Renal cortex interstitium (tissue), 15 donors: ENCODE measurements around the gene RNF8. TPM values are rescaled to one million over a fixed set of nuclear protein-coding genes. Genes with fewer than 3 reads are reported as not detected.
"Not testable (repeated sequence)": the region's sequence is repeated elsewhere in the genome, so short reads cannot be mapped to it uniquely, and the experiment has no call there.

Experiments
- DNase-seq, 11 donors: peaks; one replicate each; pipeline ENCODE4 v3.0.0-alpha.2; 2013; ENCODE audit warnings: low read depth in 9 of 11, low spot score in 4 of 11; ENCODE audit errors: extremely low read depth in 1 of 11
- long read RNA-seq, 16 experiments: transcript quantifications; one replicate each; lab custom pipeline, GENCODE V29; 2026
- polyA plus RNA-seq, 3 donors: library from polyadenylated mRNA; unstranded; fragments of 120-200 nt; gene quantifications; one replicate each; pipeline ENCODE4 v1.2.1, GENCODE V29; 2013; ENCODE audit not compliant: insufficient read length in 3 of 3

Gene RNF8, protein sequence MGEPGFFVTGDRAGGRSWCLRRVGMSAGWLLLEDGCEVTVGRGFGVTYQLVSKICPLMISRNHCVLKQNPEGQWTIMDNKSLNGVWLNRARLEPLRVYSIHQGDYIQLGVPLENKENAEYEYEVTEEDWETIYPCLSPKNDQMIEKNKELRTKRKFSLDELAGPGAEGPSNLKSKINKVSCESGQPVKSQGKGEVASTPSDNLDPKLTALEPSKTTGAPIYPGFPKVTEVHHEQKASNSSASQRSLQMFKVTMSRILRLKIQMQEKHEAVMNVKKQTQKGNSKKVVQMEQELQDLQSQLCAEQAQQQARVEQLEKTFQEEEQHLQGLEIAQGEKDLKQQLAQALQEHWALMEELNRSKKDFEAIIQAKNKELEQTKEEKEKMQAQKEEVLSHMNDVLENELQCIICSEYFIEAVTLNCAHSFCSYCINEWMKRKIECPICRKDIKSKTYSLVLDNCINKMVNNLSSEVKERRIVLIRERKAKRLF
- 10 to 100 TPM; 26.2 to 32.3 (median 31.1) TPM for polyA plus RNA-seq
- long read RNA-seq, donor 1, full-length matches to known transcripts: 1 of 1 reads
- long read RNA-seq, donor 1, partial matches to known transcripts: 0 of 1 reads
- long read RNA-seq, donor 1, other reads (novel, unspliced or antisense): 0 of 1 reads
- long read RNA-seq, donor 2, full-length matches to known transcripts: 2 of 2 reads
- long read RNA-seq, donor 2, partial matches to known transcripts: 0 of 2 reads
- long read RNA-seq, donor 2, other reads (novel, unspliced or antisense): 0 of 2 reads
- long read RNA-seq, donor 3, full-length matches to known transcripts: 2 of 2 reads
- long read RNA-seq, donor 3, partial matches to known transcripts: 0 of 2 reads
- long read RNA-seq, donor 3, other reads (novel, unspliced or antisense): 0 of 2 reads
- long read RNA-seq, donor 4, full-length matches to known transcripts: 4 of 4 reads
- long read RNA-seq, donor 4, partial matches to known transcripts: 0 of 4 reads
- long read RNA-seq, donor 4, other reads (novel, unspliced or antisense): 0 of 4 reads
- long read RNA-seq, donor 5: 0 reads
- long read RNA-seq, donor 6, full-length matches to known transcripts: 3 of 3 reads
- long read RNA-seq, donor 6, partial matches to known transcripts: 0 of 3 reads
- long read RNA-seq, donor 6, other reads (novel, unspliced or antisense): 0 of 3 reads
- long read RNA-seq, donor 7, full-length matches to known transcripts: 5 of 24 reads
- long read RNA-seq, donor 7, partial matches to known transcripts: 19 of 24 reads
- long read RNA-seq, donor 7, other reads (novel, unspliced or antisense): 0 of 24 reads
- long read RNA-seq, donor 8: 0 reads
- long read RNA-seq, donor 9, full-length matches to known transcripts: 8 of 8 reads
- long read RNA-seq, donor 9, partial matches to known transcripts: 0 of 8 reads
- long read RNA-seq, donor 9, other reads (novel, unspliced or antisense): 0 of 8 reads
- long read RNA-seq, donor 10, full-length matches to known transcripts: 4 of 4 reads
- long read RNA-seq, donor 10, partial matches to known transcripts: 0 of 4 reads
- long read RNA-seq, donor 10, other reads (novel, unspliced or antisense): 0 of 4 reads
- long read RNA-seq, donor 11, full-length matches to known transcripts: 2 of 2 reads
- long read RNA-seq, donor 11, partial matches to known transcripts: 0 of 2 reads
- long read RNA-seq, donor 11, other reads (novel, unspliced or antisense): 0 of 2 reads
- long read RNA-seq, donor 12, full-length matches to known transcripts: 1 of 1 reads
- long read RNA-seq, donor 12, partial matches to known transcripts: 0 of 1 reads
- long read RNA-seq, donor 12, other reads (novel, unspliced or antisense): 0 of 1 reads
- long read RNA-seq, donor 13: 0 reads
- long read RNA-seq, donor 14, full-length matches to known transcripts: 2 of 2 reads
- long read RNA-seq, donor 14, partial matches to known transcripts: 0 of 2 reads
- long read RNA-seq, donor 14, other reads (novel, unspliced or antisense): 0 of 2 reads
- long read RNA-seq, donor 15, full-length matches to known transcripts: 1 of 1 reads
- long read RNA-seq, donor 15, partial matches to known transcripts: 0 of 1 reads
- long read RNA-seq, donor 15, other reads (novel, unspliced or antisense): 0 of 1 reads
- long read RNA-seq, donor 16, full-length matches to known transcripts: 12 of 21 reads
- long read RNA-seq, donor 16, partial matches to known transcripts: 9 of 21 reads
- long read RNA-seq, donor 16, other reads (novel, unspliced or antisense): 0 of 21 reads

DNA sequence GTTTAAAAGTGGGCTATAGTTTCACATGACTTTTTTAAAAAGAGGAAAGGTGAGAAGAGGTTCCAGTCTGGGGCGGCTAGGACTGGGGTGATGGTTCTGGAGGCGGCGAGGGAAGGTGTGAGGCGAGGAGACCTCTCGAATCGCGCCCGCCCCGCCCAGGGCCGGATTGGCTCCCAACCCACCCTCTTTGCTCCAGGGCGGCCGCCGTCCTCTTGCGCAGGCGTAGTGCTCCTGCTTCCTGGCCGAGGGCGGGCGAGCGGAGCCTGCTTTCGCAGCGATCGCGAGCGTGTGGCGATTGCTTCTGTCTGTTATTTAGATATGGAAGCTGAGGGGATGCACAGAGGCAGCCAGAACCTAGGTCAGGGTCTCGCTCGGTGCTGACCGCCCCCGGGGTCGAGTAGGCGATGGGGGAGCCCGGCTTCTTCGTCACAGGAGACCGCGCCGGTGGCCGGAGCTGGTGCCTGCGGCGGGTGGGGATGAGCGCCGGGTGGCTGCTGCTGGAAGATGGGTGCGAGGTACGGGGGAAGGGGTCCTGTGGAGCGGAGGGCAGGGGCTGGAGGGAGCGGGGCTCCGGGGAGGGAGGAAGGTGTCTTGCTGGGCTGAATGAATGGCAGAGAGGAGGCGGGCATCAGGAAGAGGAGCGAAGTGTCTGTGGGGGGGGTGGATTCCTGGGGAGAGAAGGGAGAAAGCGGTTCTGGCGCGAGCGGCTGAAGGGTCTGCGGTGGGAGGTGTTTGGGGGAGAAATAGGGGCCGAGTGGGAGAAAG, at the start of gene RNF8:
Gene RNF8 (plus strand): TSS at position 223 of the 765 bp plus-strand sequence. CDS start 182 bp downstream, at position 405.
- DNase-seq: peak; percentile 67 to 89 (median 80)

DNA sequence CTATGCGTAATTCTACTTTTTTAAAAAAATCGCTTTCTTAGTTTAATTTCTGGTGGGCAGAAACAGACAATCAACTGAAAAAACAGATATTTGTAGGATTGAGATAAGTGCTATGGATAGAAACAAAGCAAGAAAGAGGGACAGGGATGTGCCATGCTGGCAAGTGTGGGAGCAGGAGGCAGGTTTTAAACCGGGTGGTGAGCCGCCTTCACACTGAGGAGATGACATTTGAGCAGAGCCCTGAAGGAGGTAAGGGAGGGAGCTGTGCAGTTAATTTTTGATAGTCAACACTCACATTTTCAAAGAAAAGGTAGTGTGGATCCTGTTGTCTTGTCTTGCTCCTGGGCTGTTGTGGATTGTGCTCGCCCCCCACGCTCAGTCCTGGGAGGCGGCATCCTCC, 49.0 kb upstream of the RNF8 start:
- DNase-seq: no peak

DNA sequence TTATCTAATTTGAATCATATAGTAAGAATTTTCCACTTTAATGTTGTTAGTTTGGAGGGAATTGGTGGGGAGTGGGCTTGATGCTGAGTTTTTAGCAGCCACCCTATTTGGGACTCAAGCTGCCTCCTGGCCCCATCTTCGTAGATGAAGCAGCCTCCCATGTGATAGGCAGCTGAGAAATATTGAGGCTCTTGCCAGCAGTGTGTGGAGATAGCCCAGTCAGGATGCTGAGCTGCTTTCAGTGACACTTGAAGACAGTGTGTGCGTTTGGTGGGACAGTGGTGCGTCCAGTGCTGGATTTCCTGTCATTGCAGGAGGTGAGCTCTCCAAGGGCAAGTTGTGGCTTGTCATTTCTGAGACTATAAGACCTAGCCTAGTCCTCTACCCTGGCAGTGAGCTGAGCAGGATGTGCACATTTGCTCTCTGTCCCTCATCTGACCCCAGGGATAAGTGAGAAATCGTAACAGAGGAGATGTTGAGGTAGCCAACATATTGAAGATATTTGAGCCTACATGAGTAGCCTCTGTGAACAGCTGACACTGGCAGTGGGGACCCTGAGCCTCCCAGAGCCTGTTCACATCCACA, 47.9 kb upstream of the RNF8 start:
- no peak for DNase-seq

DNA sequence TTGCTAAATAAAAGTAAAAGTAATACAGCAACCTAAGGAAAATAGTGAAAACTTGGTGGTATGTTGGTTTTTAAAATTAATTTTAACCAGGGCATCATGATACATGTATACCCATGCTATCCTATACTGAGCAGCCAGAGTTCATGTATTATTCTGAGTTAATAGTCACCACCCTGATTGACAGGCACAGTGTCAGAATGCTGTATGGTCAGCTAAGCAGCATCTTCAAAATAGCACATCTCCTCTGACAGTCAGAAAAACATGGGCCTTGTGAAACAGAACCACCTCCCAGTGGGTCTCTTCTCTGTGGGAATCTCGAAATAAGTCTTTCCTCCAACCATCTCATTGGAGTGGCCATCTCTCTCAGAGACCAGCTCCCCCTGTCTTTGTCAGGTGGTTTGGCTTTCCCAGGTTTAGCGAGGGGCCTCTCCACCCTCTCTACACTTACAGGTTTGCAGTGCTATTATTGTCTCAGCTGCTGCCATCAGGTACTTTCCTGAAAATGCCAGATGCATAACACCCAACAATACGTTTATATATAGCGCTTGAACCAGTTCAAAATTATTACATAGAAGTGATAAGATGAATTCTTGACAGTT, 47.1 kb upstream of the RNF8 start:
- DNase-seq: no peak

DNA sequence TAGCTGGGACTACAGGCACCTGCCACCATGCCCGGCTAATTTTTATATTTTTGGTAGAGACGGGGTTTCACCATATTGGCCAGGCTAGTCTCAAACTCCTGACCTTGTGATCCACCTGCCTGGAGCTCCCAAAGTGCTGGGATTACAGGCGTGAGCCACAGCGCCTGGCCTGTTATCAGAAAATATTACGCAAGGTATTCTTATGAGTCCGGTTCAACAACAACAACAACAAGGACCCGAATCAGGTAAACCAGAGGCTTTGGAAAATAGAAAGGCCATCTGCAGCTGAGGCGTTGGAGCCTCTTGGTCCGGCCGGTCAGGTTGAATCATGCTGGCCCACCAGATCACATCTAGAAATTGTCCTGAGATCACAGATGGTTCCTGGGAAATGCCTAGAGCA, 46.3 kb upstream of the RNF8 start:
- not testable (repeated sequence) for DNase-seq

DNA sequence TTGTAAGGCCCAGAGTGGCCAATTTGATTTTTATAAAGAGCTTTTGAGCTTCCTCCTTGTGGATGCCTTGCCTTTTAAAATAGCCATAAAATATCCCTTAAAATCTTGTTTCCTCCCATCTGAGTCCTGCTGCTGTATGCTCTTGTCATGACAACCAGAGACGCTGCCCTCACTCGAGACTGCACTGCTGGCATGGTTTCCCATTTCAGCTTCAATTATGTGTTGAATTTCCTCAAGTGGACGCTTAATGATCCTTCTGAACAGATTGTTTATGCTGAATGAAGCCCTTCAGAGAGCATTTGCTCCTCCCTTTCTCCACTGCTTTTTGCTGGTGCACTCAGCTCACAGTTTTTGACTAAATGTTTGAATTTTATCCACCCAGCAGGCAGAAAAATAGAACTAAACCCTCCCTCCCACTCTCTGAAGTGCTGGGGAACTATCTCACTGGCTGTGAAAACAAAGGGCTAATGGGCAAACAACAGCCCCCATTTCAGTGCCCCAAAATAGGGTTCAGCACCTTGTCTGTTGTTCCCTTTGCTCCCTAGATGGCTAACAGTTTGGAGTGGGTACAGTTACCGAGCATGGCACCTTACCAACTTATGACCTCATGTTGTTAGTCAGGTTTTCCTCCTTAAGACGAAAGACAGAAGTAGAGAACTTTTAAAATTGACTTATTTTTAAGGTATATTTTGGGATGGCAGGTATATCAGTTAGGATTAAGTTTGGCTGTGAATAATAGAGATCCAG, 45.5 kb upstream of the RNF8 start:
- DNase-seq: peak in 2 of 11 donors; percentile 12 to 28

DNA sequence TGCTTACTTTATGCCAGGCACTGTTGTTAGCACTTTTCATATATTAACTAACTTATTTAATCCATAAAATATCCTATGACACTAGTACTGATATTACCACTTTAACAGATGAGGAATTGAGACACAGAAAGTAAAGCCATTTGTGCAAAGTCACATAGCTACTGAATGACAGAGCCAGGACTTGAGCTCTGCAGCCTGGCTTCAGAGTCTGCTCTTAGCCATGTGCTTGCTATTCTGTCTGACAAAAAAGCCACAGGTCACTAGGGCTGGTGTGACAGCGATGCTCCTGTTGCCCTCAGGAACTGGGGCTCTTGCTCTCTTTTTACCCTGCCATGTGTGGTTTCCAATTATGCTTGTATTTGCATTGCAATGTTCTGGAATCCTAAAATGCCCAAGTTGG, 44.7 kb upstream of the RNF8 start:
- no peak for DNase-seq

DNA sequence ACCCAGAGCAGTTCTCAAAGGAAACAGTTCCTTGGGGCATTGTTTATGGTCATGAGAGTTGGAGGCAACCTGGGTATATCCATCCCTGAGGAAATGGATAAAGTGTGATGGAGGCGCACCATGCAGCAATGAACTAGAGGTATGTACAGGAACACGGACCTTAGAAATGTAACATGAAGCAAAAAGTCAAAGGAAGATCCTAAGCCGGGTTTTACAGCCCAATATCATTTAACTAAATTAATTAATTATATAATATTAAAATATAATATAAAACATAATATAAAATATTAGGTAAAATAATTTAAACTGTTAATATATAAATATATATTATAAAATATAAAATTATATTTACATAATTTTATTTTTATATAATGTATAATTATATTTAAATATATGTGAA, 44.1 kb upstream of the RNF8 start:
- DNase-seq: no peak

DNA sequence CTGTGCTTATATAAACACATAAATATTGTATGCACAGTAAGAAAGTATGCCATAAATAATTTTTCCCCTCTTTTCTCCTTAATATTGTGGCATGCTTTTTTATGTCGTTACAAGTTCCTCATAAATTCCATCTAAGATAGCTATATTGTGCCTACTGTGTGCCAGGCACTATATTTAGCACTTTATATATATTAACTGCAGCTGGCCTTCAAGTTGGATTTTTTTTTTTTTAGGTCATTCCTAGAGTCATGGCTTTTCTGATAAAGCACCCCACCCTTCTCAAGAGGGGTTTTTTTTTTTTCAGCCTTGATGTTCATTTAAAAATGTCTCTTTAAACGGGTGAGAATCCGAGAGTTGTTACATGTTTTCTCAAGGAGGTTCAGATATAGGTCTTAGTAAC, 42.8 kb upstream of the RNF8 start:
- DNase-seq: no peak

DNA sequence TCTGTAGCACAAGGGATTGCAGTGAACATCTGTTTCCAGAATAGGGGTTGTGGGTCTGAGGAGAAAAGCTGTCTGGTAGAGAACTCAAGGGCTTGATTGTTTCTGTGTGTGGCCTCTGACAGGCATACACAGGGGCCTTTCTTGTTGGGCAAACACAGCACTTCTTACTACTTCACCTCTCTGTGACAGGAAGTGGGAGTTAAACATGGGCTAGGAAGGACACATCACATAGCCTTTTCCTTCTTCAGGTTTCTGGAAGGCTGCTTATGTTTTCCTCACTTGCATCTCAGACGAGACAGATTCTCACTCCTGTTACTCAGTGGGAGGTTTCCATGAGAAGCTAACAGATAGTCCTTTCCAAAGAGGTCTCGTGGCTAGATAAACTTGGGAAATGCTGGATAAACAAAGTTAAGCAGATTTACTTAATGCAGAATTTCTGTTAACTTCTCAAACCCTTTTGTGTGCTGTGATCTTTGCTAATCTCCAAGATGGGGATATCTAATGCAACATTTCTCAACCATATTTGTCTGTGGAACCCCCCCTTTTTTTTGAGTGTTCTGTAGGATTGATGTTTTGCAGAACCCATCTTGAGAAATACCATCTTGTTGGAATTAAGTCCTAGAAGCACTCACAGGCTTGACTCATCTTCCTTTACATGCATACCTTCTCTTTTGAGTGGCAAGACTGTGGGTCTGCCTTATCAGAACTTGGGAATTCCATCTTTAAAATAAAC, 41.9 kb upstream of the RNF8 start:
- DNase-seq: no peak

DNA sequence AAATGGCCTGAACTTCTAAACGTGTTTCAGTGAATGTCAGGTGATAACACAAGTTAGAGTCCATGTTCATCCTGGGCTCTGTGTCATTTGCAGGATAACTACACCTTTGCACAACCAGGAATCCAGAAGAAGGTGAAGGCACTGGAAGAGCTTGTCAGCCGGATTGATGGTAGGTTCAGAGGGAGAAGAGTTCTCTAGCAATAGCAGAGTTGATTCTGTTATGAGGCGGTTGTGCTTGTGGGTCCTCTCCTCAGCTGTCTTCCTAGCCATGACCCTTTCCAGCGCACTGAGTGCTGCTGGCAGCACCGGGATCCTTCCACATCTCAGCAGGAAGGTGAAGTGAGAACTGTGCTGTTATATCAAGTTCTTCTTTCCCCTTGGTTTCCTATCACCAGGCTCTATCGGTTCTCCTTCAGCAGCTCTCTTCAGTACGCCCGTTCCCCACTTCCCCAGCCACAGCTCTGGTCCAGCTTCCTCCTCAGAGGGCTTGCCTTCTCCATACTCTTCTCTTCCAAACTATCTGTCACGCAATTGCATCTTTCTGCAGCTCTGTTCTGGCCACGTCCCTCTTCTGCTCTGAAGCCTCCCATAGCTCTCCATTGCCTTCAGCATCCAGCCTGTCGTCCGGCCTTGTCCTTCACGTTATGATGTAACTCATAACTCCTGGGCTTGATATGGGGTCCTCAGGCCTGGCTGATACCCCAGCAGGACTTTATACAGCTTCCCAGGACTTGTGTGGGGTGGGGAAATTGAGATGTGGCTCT, 39.9 kb upstream of the RNF8 start:
- no peak for DNase-seq

DNA sequence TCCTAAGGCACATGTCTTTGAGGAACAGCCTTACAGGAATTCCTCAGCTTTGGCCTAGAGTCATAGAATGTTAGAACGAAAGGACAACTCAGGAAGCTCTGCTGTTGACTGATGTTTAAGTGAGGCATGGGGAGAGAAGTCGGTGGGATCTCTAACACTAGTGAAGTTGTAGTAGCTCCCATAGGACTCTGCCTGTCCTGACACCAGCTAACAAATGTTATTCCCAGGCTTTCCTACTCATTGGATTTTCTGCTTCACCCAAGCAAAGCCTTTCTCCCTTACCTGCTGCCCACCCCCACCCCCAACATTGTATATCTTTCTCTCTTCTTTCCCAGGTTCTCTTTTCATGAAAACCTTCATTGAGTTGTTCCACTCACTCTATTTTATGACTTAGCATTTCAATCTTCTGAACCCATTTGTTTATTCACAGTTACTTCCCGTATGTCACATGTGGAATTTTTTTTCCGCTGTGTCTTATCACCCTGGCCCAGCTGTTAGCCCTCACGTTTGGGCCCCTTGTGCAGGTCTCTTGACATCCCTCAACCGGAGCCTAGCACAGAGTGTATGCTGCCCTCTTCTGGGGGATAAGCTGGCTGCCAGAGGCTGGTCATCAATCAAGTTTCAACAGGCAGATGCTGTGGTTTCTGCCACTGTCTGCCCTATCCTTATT, 39.2 kb upstream of the RNF8 start:
- peak in 6 of 11 donors; percentile 28 to 38 (median 34) for DNase-seq

DNA sequence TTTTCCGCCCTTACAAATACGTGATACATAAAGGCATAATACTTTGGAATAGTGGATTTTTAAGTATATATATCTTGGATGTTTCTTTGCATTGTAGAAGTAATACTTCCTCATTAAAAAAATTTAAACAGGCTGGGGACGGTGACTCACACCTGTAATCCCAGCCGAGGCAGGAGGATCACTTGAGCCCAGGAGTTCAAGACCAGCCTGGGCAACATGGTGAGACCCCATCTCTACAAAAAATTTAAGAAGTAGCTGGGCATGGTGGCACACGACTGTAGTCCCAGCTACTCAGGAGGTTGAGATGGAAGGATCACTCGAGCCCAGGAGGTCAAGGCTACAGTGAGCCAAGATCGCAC, 38.6 kb upstream of the RNF8 start:
- no peak for DNase-seq
